ENCODE data around the gene CPLANE2. TPM values are rescaled to one million over a fixed set of nuclear protein-coding genes. Genes with fewer than 3 reads are reported as not detected.

Gene CPLANE2
- total RNA-seq, 1 donor from 2014 or later, result 3.0 TPM

DNA sequence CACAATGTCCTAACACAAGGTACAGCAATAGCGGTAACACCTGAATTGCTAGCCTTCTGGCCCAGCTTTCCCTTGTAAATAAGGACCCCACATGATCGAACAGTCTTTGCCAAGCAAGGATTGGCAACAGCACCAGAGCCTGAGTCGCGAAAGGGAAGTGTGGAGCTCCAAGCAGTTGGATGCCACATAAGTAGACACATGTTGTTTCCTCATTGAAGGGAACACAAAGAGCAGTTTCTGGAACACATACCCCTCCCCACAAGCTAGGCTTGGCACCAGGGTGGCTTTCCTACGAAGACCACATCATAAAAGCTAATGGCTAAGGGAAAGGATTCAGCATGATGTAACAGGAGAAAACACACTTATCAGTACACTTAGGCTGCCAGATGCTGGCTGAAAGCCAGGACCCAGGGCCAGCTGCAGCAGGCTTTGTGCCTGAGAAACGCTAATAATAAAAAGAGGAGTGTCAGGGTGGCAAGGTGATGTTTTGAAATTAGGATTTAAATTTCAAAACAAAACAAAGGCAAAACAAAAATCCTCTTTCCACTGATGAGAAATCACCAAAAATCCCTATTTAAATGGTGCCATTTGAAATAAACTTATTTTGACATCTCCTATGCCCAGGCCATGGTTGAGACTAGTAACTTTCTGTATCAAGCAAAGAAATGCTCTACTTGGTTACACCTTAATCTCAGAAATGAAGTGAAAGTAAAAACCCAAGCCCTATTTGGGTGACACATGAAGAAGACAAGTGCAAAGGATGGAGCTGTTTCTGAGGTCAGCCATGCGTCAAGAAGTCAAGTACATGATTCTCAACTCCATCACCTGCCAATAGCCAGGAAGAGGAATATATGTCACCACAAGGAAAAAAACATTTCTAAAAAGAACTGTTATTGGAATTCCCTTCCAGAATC lies 11.9 kb upstream of the CPLANE2 start:
- no peak overlapping the region for H3K4me2 ChIP-seq

GRCh38 chr1:16248007-16248436 lies 11.0 kb upstream of the CPLANE2 start:
- H3K4me2 ChIP-seq, result no peak overlapping the region
- peaks cover 7% of the 10 kb centered on the region for H3K4me1 ChIP-seq
- Mint-ChIP-seq H3K27me3 (ENCODE audit: insufficient read depth, low read depth) (peaks cover 4% of the 10 kb centered on the region), H3K36me3 (peaks cover 16% of the 10 kb centered on the region), H3K9me3 (no peaks in the 10 kb centered on the region), H3K27ac (no peak overlapping the region), H3K4me1 (peaks cover 9% of the 10 kb centered on the region), H3K4me3 (no peak overlapping the region)
- no peaks in the 10 kb centered on the region for H3K79me2 ChIP-seq (ENCODE audit: low read depth)
- no peaks in the 10 kb centered on the region for H3K9me3 ChIP-seq (ENCODE audit: low read depth)
- no peak overlapping the region for H3K27ac ChIP-seq
- DNase-seq (ENCODE audit: low spot score), result no peak
- H4K20me1 ChIP-seq (ENCODE audit: low read depth), result no peaks in the 10 kb centered on the region
- no peak overlapping the region for H3K9ac ChIP-seq
- peaks cover 12% of the 10 kb centered on the region for H3F3A ChIP-seq (ENCODE audit: low read depth)
- H2AFZ ChIP-seq (replicated peaks), result no peak overlapping the region
- no peaks in the 10 kb centered on the region for H3K36me3 ChIP-seq
- H3K4me3 ChIP-seq, result no peak overlapping the region
- no peaks in the 10 kb centered on the region for H3K27me3 ChIP-seq
- TF ChIP-seq EZH2 (IDR thresholded peaks at IDR 0.05) (no peak), CTCF (IDR thresholded peaks at IDR 0.05) (no peak), EZH2phosphoT487 (IDR thresholded peaks at IDR 0.05) (no peak)

More for the DNA sequence above, 11.9 kb upstream of the CPLANE2 start:
- Histone ChIP-seq H3K27ac (no peak overlapping the region), H3K9me3 (ENCODE audit: low read depth) (no peaks in the 10 kb centered on the region), H3K27me3 (no peaks in the 10 kb centered on the region), H3K36me3 (no peaks in the 10 kb centered on the region), H4K20me1 (ENCODE audit: low read depth) (no peaks in the 10 kb centered on the region), H3K4me3 (no peak overlapping the region), H3F3A (ENCODE audit: low read depth) (peaks cover 12% of the 10 kb centered on the region), H3K79me2 (ENCODE audit: low read depth) (no peaks in the 10 kb centered on the region), H3K9ac (no peak overlapping the region), H3K4me1 (peaks cover 4% of the 10 kb centered on the region), H2AFZ (replicated peaks) (no peak overlapping the region)
- H3K9me3 Mint-ChIP-seq, result no peaks in the 10 kb centered on the region
- DNase-seq (ENCODE audit: low spot score), result no peak
- H3K4me1 Mint-ChIP-seq, result peaks cover 6% of the 10 kb centered on the region
- no peak overlapping the region for H3K27ac Mint-ChIP-seq
- peaks cover 2% of the 10 kb centered on the region for H3K27me3 Mint-ChIP-seq (ENCODE audit: insufficient read depth, low read depth)
- H3K4me3 Mint-ChIP-seq, result no peak overlapping the region
- TF ChIP-seq CTCF (IDR thresholded peaks at IDR 0.05) (no peak), EZH2 (IDR thresholded peaks at IDR 0.05) (no peak), EZH2phosphoT487 (IDR thresholded peaks at IDR 0.05) (no peak)
- H3K36me3 Mint-ChIP-seq, result peaks cover 20% of the 10 kb centered on the region

DNA sequence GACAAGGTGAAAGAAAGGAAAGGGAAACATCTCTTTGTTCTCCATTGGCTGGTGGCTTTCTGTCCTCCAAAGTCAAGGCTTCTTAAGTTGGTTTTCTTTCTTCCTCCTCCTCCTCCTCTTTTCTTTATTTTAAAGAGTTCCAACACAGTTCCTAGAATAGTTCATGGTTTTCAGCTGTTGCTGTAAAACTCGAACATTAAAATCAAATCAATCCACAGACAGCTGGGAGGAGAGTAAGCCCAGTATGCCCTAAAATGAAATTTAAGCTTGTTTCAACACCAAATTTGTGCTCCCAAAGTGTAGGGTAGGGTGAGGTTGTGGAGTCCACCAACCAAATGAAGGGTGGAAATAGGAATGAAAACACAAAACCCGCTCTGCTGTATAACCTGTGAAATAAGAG lies 10.5 kb upstream of the CPLANE2 start:
- no peak overlapping the region for H3K4me2 ChIP-seq
- no peak overlapping the region for H3K4me3 ChIP-seq
- peaks cover 7% of the 10 kb centered on the region for H3K4me1 ChIP-seq
- H3K9me3 ChIP-seq (ENCODE audit: low read depth), result no peaks in the 10 kb centered on the region
- no peak for TF ChIP-seq CTCF (IDR thresholded peaks at IDR 0.05)
- TF ChIP-seq EZH2 (IDR thresholded peaks at IDR 0.05), result no peak
- TF ChIP-seq EZH2phosphoT487 (IDR thresholded peaks at IDR 0.05), result no peak
- Mint-ChIP-seq H3K27ac (no peak overlapping the region), H3K4me1 (peaks cover 9% of the 10 kb centered on the region), H3K27me3 (ENCODE audit: insufficient read depth, low read depth) (peaks cover 4% of the 10 kb centered on the region), H3K4me3 (no peak overlapping the region), H3K9me3 (no peaks in the 10 kb centered on the region), H3K36me3 (peaks cover 12% of the 10 kb centered on the region)
- DNase-seq (ENCODE audit: low spot score), result no peak
- no peak overlapping the region for H2AFZ ChIP-seq (replicated peaks)
- no peaks in the 10 kb centered on the region for H3K36me3 ChIP-seq
- H4K20me1 ChIP-seq (ENCODE audit: low read depth), result no peaks in the 10 kb centered on the region
- no peaks in the 10 kb centered on the region for H3K27me3 ChIP-seq
- H3K9ac ChIP-seq, result no peak overlapping the region
- H3K79me2 ChIP-seq (ENCODE audit: low read depth), result no peaks in the 10 kb centered on the region
- no peak overlapping the region for H3K27ac ChIP-seq
- H3F3A ChIP-seq (ENCODE audit: low read depth), result peaks cover 12% of the 10 kb centered on the region

Data from neural progenitor cell (in vitro differentiated cells).